HG02884 (cell line): Measurements from ENCODE around the gene CMSS1.
"Not testable (repeated sequence)": the region's sequence is repeated elsewhere in the genome, so short reads cannot be mapped to it uniquely, and the experiment has no call there.

Experiments used
- ATAC-seq: cut with Tn5 transposase; IDR thresholded peaks from one replicate; pipeline ENCODE4 v1.9.1; 2021; ENCODE audit warnings: mild to moderate bottlenecking, moderate library complexity; ENCODE audit not compliant: unreplicated experiment

Gene CMSS1

GRCh38 chr3:99810403-99810802 is 7.3 kb upstream of the CMSS1 start:
- ATAC-seq: no peak

DNA sequence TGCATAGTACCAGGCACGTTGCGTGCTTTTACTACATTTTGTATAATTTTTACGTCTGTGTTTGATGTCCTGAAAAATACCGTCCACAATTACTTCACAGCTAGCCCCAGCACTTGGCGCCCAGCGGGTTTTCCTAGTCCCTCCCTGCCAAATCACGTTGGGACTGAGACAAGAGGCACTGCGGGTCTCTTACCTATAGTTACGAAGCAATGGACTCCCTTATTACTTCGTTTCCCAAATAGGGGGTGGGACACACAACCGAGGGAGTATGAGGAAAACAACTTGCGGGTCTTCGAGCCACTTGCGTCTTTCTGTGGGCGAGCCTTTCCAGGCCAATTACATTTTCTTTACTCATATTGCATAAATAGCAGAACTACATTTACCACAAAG is 620 bp upstream of the CMSS1 start:
- ATAC-seq: no peak

DNA sequence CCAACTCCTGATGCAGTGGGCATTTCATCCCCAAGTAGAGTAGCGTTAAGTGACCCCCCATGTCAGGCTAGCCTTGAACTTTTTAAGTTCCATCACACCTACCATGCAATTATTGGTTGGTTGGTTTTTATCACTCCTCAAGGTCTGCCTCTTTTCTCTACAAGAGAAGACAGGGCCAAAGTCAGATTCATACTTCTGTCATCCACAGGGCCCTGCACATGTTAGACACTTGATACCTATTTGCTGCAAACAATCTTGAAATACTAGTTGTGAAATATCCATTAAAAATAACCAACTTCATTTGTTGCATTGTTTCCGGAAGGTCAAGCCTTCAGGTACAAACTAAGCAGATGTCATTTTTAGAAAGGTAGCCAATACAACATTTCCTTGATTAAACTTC is 1.2 kb downstream of the CMSS1 start:
- no peak for ATAC-seq

DNA sequence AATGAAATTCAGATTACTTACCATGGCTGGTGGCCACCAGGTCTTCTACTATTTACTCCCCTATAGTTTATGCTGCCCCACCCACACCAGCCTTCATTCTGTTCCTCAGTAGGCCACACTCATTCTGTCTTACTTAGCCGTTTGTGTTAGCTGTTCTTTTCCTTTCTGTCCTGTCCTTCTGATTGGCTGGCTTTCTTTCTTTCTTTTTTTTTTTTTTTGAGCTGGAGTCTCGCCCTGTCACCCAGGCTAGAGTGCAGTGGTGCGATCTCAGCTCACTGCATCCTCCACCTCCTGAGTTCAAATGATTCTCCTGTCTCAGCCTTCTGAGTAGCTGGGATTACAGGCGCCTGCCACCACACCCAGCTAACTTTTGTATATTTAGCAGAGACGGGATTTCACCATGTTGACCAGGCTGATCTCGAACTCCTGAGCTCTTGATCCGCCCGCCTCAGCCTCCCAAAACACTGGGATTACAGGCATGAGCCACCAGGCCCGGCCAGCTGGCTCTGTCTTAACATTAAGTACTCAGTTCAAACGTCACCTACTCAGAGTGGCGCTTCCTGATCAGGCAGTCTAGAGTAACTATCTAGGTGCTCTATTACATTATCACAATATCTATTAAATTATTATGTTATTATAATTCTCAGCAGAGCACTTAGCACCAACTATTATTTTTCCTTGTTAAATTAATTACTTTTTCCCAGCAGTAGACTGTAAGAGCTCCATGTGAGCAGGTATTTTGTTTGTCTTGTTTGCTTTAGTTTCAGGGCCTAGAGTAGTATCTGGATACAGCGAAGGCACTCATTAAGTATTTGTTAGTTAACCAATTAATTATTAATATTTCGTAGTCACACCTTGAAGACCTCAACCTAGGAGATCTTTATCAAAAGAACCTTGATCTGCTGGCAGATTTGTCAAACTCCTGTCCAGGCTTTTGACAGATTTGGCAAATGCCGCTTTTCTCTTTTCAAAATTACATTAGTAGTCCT is 6.4 kb downstream of the CMSS1 start:
- no peak for ATAC-seq

DNA sequence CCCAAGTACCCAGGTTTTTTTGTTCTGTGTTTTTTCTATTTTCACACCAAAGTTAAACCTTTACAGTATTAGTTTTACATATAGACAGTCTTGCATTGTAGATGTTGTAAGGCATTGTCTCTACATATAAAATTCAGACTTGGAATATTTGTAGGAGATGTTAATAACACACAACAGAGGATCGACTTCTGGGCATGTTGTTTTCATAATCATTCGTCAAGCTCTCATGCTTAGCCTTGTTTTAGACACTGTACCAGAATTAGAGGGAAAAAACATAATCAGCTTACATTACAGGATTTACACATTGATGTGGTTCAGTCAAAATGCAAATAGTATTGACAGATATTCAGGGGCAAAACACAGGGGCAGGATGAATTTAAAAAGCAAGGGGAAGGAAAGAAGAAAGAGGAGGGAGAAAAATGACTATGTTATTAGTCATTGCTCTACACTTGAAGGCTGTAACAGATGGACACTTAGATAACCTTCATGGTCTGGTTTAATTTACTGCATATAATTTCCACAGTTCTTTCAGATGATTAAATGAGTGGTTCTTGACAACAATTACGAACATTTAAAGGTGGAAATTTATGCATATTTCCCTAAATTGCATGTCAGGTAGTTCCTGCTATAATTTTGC is 7.5 kb downstream of the CMSS1 start:
- ATAC-seq: no peak

GRCh38 chr3:99829844-99830243 is 12.2 kb downstream of the CMSS1 start:
- ATAC-seq: no peak

DNA sequence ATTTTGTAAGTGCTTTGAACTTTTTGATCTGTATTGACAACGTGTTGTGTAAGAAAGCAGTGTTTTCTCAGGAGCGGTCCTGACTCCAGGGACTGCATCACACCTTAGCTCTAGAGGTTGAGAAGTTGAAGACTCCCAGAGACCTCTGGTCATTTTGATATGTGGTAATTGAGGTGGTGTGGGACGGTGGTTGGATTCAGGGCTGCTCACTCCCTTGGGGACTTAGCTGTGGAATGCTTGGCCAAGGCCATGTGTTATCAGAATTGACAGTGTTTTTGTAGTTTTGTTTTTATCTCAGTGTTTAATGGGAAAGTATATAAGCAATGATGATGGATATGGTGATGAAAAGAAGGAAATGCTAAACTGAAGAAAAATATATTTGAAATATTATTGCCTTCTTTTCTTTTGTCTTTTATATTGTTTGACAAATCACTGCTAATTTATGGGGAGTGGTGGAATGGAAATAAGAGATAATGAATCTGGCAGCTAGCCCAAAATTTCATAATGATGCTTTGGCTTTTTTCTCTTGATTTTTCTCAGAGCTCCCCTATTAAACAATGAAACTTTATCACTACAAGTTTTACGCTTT is 16.0 kb downstream of the CMSS1 start:
- no peak for ATAC-seq

DNA sequence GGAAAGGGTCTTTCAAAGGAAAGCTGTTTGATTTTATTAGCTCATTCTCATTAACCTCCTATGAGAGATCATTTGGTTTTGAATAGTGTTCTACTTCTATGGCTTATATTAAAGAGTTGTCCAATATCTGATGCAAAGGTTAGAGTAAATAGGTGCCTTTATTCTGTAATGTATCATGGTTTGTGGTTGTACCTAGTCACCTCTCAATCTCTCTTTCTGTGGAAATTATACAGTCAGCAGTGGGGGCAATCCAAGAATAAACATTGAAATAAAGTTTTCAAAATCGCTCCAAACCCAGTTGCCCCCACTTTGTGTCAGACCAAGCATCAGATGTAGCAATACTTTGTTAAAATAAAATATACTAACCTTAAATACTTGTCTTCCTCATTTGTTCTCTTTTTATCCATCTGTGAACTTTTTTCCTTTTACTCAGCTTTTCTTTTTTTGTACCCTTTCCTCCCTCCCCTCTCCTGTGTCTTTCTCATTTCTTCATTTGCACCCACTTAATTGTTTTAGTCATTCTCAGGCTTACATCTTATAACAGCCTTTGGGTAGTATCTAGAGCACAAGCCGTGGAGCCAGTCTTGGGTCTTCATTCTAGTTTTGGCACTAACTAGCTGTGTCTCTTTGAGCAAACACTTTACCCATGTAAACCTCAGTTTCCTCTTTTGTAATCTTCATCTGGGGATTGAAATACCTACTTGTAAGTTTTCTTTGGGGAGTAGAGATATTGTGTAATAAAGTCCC is 16.7 kb downstream of the CMSS1 start:
- ATAC-seq: no peak

DNA sequence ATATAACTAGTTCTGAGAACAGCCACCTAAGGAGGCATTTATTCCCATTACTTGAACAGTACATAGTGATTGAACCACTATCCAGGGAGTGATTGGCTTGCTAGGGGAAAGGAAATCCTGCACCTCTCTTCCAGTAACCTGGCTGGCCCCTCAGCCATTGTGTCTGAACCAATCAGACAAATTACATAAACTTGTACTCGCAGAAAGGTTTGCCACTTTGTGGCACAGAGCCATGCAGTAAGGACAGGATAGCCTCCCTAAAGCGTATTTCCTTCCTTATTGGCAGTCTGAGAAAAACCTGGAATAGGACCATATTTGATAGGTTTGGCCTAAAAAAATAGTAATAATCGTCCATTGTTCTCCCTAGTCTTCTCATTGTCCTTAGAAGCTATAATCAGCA is 19.0 kb downstream of the CMSS1 start:
- ATAC-seq: no peak

- ATAC-seq: no peak
Observed at GRCh38 chr3:99837715-99838114, 20.1 kb downstream of the CMSS1 start.

DNA sequence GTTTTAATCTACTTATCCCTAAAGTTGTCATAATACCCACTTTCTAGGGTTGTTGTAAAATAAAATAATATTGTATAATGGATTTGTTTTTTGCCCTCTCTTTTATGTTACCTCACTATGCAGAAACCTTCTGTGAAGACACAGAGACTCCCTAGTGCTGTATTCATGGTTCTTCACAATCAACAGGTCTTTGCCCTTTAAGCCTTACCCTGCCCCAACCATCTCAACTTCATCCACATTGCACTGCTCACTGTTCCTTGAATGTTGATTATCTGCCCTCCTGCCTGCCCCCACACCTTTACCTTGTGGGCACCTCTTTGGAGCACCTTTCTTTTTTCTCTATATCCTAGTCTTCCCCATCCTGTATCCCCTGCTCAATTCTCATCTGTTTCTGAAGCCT is 21.1 kb downstream of the CMSS1 start:
- ATAC-seq: no peak

DNA sequence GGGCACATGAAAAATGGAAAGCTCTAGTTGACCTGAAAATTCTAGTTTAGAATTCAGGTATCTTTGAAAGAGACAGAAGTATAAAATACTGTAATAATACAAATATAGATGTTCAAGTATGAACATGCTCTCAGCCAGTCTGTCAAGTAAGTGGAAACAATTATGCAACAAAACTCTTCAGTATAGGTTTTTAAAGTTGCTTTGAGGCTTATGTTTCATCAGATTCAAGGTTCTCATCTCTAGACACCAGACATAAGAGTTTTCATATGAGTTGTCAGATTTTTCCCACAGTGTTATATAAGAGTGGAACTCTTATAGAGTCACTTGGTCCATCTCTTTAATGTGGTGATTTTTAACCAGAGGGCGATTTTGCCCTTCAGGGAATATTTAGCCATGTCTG is 22.0 kb downstream of the CMSS1 start:
- ATAC-seq: no peak

GRCh38 chr3:99841949-99842348 is 24.3 kb downstream of the CMSS1 start:
- ATAC-seq: not testable (repeated sequence)

GRCh38 chr3:99842826-99843589 is 25.3 kb downstream of the CMSS1 start:
- peak; percentile 40 for ATAC-seq

GRCh38 chr3:99843590-99844258 is 26.1 kb downstream of the CMSS1 start:
- ATAC-seq: no peak

DNA sequence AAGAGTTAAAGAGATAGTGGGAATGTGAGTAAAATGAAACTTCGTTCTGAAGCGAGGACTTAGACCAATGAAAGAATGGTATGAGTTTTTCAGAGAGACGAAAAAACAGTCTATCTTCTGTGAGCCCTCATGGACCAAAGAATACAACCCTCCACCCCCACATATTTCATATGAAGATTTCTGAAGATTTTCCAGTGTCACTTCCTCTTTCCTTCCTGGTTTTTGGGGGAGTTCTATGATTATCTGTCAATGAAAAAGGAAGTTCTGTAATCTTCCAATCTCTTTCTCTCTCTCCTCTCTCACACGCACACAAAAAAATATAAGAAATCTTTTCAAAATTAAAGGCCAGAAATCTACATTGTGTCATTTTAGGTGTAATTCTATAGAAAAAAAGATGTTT is 27.7 kb downstream of the CMSS1 start:
- no peak for ATAC-seq

- no peak for ATAC-seq
Observed at GRCh38 chr3:99845999-99846398, 28.3 kb downstream of the CMSS1 start.

DNA sequence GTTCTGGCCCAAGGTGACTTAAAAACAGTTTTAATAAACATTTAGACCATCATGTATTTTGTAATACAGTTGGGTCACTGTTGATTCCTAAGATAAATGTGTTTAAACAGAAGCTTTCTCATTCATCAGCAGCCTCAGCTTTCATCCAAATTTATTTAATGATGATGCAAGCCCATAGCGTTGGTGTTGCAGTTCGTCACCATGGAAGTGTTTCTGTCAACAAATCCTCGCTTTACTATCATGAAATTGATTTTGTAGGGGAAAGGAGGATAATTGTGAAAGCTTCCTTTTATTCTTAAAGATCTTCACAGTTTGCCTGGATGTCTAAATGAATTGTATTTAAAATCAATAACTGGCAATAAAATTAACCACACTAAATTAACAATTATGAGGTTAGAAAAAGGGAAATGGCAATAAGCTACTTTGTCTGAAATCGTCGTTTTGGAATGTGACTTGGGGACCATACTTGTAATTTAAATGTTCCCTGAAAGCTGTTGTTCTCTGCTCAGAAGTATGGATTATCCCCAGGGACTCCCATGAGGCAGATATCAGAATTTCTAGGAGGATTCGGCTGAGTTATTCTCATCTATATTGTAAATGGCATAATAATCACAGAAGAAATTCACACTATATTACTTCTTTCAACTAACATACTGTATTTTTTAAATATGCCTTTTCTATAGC is 29.0 kb downstream of the CMSS1 start:
- ATAC-seq: no peak

DNA sequence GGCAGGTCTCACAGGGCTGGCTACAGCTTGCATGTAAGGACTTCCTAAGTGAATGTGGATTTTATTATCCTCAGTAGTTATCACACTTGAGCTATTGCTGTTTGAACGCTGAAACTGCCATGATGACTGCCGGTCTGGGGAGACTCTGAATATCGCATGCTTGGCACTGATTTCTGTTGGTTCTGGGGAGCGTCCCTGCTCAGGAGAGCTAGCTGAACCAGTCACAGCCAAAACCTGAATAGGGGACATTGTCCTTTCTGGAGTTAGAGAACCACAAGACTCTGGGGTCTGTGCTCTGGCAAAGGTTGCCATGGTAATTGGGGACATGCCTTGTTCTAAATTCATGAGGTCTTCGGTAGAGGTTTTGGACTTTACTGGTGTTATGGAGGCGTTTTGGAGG is 30.8 kb downstream of the CMSS1 start:
- ATAC-seq: no peak
